Measurements from ENCODE around the gene EPS8L1.

GRCh38 chr19:55078996-55079395, 3.3 kb downstream of the EPS8L1 start:
- TF ChIP-seq POLR2AphosphoS5 (IDR thresholded peaks at IDR 0.05; ENCODE audit: borderline replicate concordance, low read depth, low read length) (no peak), FOXP2 (optimal IDR thresholded peaks at IDR 0.05; ENCODE audit: control extremely low read depth, extremely low read length, insufficient read depth) (no peak)
